Neural progenitor cell (in vitro differentiated cells): Measurements from ENCODE around the gene SLC25A19. TPM values are rescaled to one million over a fixed set of nuclear protein-coding genes. Genes with fewer than 3 reads are reported as not detected.
A peak's percentile ranks its signal among the peaks of the same experiment; 100 is the strongest.

Experiments
- DNase-seq: peaks from one replicate; pipeline ENCODE4 v3.0.0-alpha.2; 2016; ENCODE audit warnings: low spot score
- H2AFZ ChIP-seq: fragments of 200-600 bp; sonication (generic); replicated peaks from 2 replicates; pipeline ENCODE4 v1.6.1; 2016; ENCODE audit warnings: antibody characterized with exemption
- H3F3A ChIP-seq: fragments of 200-600 bp; sonication (generic); 2 replicates; pipeline ENCODE4 v1.6.1; 2016; ENCODE audit warnings: antibody characterized with exemption, low read depth
- H3K27ac ChIP-seq: fragments of 200-600 bp; sonication (generic); 2 replicates; pipeline ENCODE4 v1.5.1; 2016; ENCODE audit warnings: mild to moderate bottlenecking
- H3K27me3 ChIP-seq: fragments of 200-600 bp; sonication (generic); 2 replicates; pipeline ENCODE4 v1.6.1; 2016; ENCODE audit warnings: mild to moderate bottlenecking, moderate library complexity
- H3K36me3 ChIP-seq: fragments of 200-600 bp; sonication (generic); 2 replicates; pipeline ENCODE4 v1.5.1; 2016
- H3K4me1 ChIP-seq: fragments of 200-600 bp; sonication (generic); 2 replicates; pipeline ENCODE4 v1.6.1; 2016; ENCODE audit warnings: mixed run types
- H3K4me2 ChIP-seq: fragments of 200-600 bp; sonication (generic); 2 replicates; pipeline ENCODE4 v1.6.1; 2016
- H3K4me3 ChIP-seq: fragments of 200-600 bp; sonication (generic); 2 replicates; pipeline ENCODE4 v1.5.1; 2016
- H3K79me2 ChIP-seq: fragments of 200-600 bp; sonication (generic); 2 replicates; pipeline ENCODE4 v1.6.1; 2016; ENCODE audit warnings: low read depth
- H3K9ac ChIP-seq: fragments of 200-600 bp; sonication (generic); 2 replicates; pipeline ENCODE4 v1.6.1; 2016
- H3K9me3 ChIP-seq: fragments of 200-600 bp; sonication (generic); 2 replicates; pipeline ENCODE4 v1.5.1; 2016; ENCODE audit warnings: low read depth
- H4K20me1 ChIP-seq: fragments of 200-600 bp; sonication (generic); 2 replicates; pipeline ENCODE4 v1.6.1; 2016; ENCODE audit warnings: low read depth
- H3K27ac Mint-ChIP-seq: 3 replicates; pipeline ENCODE4 v1.8.0; 2021; ENCODE audit warnings: mixed read lengths
- H3K27me3 Mint-ChIP-seq: 2 replicates; pipeline ENCODE4 v1.8.0; 2022; ENCODE audit warnings: low read depth, mild to moderate bottlenecking, inconsistent platforms, moderate library complexity, mixed read lengths; ENCODE audit not compliant: insufficient read depth
- H3K36me3 Mint-ChIP-seq: 3 replicates; pipeline ENCODE4 v1.8.0; 2021; ENCODE audit warnings: mixed read lengths
- H3K4me1 Mint-ChIP-seq: 3 replicates; pipeline ENCODE4 v1.8.0; 2021; ENCODE audit warnings: mixed read lengths
- H3K4me3 Mint-ChIP-seq: 3 replicates; pipeline ENCODE4 v1.8.0; 2021; ENCODE audit warnings: mild to moderate bottlenecking, moderate library complexity, mixed read lengths
- H3K9me3 Mint-ChIP-seq: 3 replicates; pipeline ENCODE4 v1.8.0; 2020; ENCODE audit warnings: mixed read lengths
- EZH2 ChIP-seq: fragments of 200-600 bp; sonication (generic); IDR thresholded peaks from 2 replicates; pipeline ENCODE4 v1.6.1; 2017; ENCODE audit warnings: antibody characterized with exemption, mild to moderate bottlenecking, moderate library complexity
- EZH2phosphoT487 ChIP-seq: fragments of 200-600 bp; sonication (generic); IDR thresholded peaks from 2 replicates; pipeline ENCODE4 v1.6.1; 2017; ENCODE audit warnings: antibody characterized with exemption
- total RNA-seq: library from RNA; depleted of rRNA; stranded (reverse); fragments of >200 nt; gene quantifications from 2 replicates; pipeline ENCODE4 v1.2.3, GENCODE V29; 2015; ENCODE audit warnings: low replicate concordance
- TF ChIP-seq, protein P1 (sequence below): fragments of 200-600 bp; sonication (generic); IDR thresholded peaks from 2 replicates; pipeline ENCODE4 v1.5.1; 2017; ENCODE audit warnings: antibody characterized with exemption, mild to moderate bottlenecking

The SLC25A19 gene
- total RNA-seq, 1 donor from 2014 or later = 5.2 TPM

DNA sequence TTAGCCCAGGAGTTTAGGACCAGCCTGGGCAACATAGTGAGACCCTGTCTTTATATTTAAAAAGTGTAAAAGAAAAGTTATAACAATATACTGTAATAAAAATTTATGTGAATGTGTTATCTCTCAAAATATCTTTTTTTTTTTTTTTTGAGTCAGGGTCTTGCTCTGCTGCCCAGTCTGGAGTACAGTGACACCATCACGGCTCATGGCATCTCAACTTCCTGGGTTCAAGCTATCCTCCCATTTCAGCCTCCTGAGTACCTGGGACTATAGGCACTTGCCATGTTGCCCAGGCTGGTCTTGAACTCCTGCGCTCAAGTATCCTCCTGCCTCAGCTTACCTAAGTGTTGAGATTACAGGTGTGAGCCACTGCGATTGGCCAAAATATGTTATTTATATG, 45.5 kb upstream of the SLC25A19 start:
- H2AFZ ChIP-seq = no peak overlapping the region
- no peak for DNase-seq
- H3F3A ChIP-seq = peaks cover 4% of the 10 kb centered on the region
- H3K27me3 ChIP-seq = no peaks in the 10 kb centered on the region
- H3K9ac ChIP-seq = no peak overlapping the region
- no peaks in the 10 kb centered on the region for H3K9me3 Mint-ChIP-seq
- no peak overlapping the region for H3K4me2 ChIP-seq
- H3K4me1 ChIP-seq = no peaks in the 10 kb centered on the region
- peaks cover 2% of the 10 kb centered on the region for H3K36me3 Mint-ChIP-seq
- H3K27me3 Mint-ChIP-seq = peaks cover 2% of the 10 kb centered on the region
- TF ChIP-seq, protein P1, sequence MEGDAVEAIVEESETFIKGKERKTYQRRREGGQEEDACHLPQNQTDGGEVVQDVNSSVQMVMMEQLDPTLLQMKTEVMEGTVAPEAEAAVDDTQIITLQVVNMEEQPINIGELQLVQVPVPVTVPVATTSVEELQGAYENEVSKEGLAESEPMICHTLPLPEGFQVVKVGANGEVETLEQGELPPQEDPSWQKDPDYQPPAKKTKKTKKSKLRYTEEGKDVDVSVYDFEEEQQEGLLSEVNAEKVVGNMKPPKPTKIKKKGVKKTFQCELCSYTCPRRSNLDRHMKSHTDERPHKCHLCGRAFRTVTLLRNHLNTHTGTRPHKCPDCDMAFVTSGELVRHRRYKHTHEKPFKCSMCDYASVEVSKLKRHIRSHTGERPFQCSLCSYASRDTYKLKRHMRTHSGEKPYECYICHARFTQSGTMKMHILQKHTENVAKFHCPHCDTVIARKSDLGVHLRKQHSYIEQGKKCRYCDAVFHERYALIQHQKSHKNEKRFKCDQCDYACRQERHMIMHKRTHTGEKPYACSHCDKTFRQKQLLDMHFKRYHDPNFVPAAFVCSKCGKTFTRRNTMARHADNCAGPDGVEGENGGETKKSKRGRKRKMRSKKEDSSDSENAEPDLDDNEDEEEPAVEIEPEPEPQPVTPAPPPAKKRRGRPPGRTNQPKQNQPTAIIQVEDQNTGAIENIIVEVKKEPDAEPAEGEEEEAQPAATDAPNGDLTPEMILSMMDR = no peak
- TF ChIP-seq EZH2phosphoT487 (no peak), EZH2 (no peak)
- no peak overlapping the region for H3K4me3 ChIP-seq
- H3K36me3 ChIP-seq = no peaks in the 10 kb centered on the region
- H3K4me3 Mint-ChIP-seq = no peak overlapping the region
- peaks cover 12% of the 10 kb centered on the region for H3K4me1 Mint-ChIP-seq
- H3K9me3 ChIP-seq = no peaks in the 10 kb centered on the region
- no peak overlapping the region for H3K27ac ChIP-seq
- H3K27ac Mint-ChIP-seq = no peak overlapping the region
- H3K79me2 ChIP-seq = peaks cover 63% of the 10 kb centered on the region
- H4K20me1 ChIP-seq = peaks cover 45% of the 10 kb centered on the region

DNA sequence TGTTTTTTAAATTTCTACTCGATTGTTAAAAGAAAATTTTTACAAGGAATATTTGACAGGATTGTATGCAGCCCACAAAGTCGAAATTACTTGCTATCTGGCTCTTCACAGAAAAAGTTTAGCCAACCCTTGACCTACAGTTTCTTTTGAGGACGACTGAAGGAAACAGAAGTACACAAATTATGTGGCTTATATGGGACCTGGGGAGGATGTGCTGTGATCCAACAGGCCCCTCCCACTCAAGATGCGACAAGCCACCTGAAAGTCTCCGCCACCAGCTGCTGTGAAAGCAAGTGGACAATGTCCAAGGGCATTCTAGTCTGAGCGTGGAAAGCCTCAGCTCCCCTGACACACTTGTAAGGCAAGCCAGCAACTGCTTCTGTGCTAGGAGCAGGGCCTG, 42.4 kb upstream of the SLC25A19 start:
- peaks cover 12% of the 10 kb centered on the region for H3K4me1 Mint-ChIP-seq
- no peak overlapping the region for H3K4me2 ChIP-seq
- H3K36me3 ChIP-seq = no peaks in the 10 kb centered on the region
- no peak overlapping the region for H3K4me3 Mint-ChIP-seq
- H3K27ac Mint-ChIP-seq = no peak overlapping the region
- H4K20me1 ChIP-seq = peaks cover 41% of the 10 kb centered on the region
- no peak overlapping the region for H3K4me3 ChIP-seq
- H3K9ac ChIP-seq = no peak overlapping the region
- H3K36me3 Mint-ChIP-seq = peaks cover 7% of the 10 kb centered on the region
- H3K27ac ChIP-seq = no peak overlapping the region
- DNase-seq = no peak
- no peaks in the 10 kb centered on the region for H3K4me1 ChIP-seq
- no peaks in the 10 kb centered on the region for H3K9me3 ChIP-seq
- H3K79me2 ChIP-seq = peaks cover 41% of the 10 kb centered on the region
- H3K27me3 Mint-ChIP-seq = peaks cover 4% of the 10 kb centered on the region
- H3K9me3 Mint-ChIP-seq = no peaks in the 10 kb centered on the region
- no peaks in the 10 kb centered on the region for H3K27me3 ChIP-seq
- no peak overlapping the region for H2AFZ ChIP-seq
- H3F3A ChIP-seq = peaks cover 4% of the 10 kb centered on the region
- TF ChIP-seq EZH2phosphoT487 (no peak), EZH2 (no peak)
- TF ChIP-seq, protein P1 = no peak

DNA sequence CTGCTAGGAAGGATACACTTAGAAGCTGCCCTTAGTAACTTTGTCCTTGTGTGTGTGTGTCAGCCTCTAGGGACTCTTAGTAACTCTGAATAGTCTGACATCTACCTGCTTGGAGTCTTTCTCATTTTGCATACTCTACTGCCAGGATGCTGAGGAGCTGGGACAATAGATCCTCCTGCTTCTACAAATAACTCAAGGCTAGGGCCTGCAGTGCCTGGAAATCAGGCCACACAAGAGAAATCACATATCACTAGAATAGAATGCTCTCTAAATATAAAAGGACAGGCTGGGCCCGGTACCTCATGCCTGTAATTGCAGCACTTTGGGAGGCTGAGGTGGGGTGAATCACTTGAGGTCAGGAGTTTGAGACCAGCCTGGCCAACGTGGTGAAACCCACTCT, 38.5 kb upstream of the SLC25A19 start:
- Mint-ChIP-seq H3K4me3 (no peak overlapping the region), H3K27ac (peak overlapping the region; percentile 82), H3K9me3 (no peaks in the 10 kb centered on the region), H3K36me3 (peaks cover 10% of the 10 kb centered on the region), H3K4me1 (peaks cover 6% of the 10 kb centered on the region), H3K27me3 (peaks cover 2% of the 10 kb centered on the region)
- Histone ChIP-seq H3K9ac (no peak overlapping the region), H3K36me3 (no peaks in the 10 kb centered on the region), H3K4me1 (peaks cover 4% of the 10 kb centered on the region), H3K4me2 (no peak overlapping the region), H3F3A (peaks cover 16% of the 10 kb centered on the region), H3K4me3 (no peak overlapping the region), H3K79me2 (peaks cover 3% of the 10 kb centered on the region), H2AFZ (no peak overlapping the region), H3K27me3 (no peaks in the 10 kb centered on the region), H3K9me3 (no peaks in the 10 kb centered on the region), H4K20me1 (peaks cover 22% of the 10 kb centered on the region), H3K27ac (no peak overlapping the region)
- TF ChIP-seq, protein P1 = no peak
- TF ChIP-seq EZH2phosphoT487 = no peak
- TF ChIP-seq EZH2 = no peak
- no peak for DNase-seq
